Prostate gland (tissue), 2 donors: ENCODE measurements around the gene CUTA.

Experiments
- CTCF ChIP-seq, 4 experiments: fragments of 200-600 bp in 2 of 4; fragments of 450-650 bp in 2 of 4; sonication (generic) in 2 of 4; IDR thresholded peaks; 1 replicate in 3 of 4; 2 replicates in 1 of 4; pipeline ENCODE4 v1.5.1; 2016 to 2019; ENCODE audit warnings: antibody characterized with exemption in 4 of 4, mild to moderate bottlenecking in 2 of 4, moderate library complexity in 2 of 4
- POLR2A ChIP-seq: fragments of 450-650 bp; IDR thresholded peaks from one replicate; pipeline ENCODE4 v1.6.1; 2016; ENCODE audit warnings: antibody characterized with exemption, mild to moderate bottlenecking
- POLR2AphosphoS5 ChIP-seq: sonication (generic); formaldehyde crosslinking; IDR thresholded peaks from one replicate; pipeline ENCODE4 v1.6.1; 2017; ENCODE audit warnings: antibody characterized with exemption

DNA sequence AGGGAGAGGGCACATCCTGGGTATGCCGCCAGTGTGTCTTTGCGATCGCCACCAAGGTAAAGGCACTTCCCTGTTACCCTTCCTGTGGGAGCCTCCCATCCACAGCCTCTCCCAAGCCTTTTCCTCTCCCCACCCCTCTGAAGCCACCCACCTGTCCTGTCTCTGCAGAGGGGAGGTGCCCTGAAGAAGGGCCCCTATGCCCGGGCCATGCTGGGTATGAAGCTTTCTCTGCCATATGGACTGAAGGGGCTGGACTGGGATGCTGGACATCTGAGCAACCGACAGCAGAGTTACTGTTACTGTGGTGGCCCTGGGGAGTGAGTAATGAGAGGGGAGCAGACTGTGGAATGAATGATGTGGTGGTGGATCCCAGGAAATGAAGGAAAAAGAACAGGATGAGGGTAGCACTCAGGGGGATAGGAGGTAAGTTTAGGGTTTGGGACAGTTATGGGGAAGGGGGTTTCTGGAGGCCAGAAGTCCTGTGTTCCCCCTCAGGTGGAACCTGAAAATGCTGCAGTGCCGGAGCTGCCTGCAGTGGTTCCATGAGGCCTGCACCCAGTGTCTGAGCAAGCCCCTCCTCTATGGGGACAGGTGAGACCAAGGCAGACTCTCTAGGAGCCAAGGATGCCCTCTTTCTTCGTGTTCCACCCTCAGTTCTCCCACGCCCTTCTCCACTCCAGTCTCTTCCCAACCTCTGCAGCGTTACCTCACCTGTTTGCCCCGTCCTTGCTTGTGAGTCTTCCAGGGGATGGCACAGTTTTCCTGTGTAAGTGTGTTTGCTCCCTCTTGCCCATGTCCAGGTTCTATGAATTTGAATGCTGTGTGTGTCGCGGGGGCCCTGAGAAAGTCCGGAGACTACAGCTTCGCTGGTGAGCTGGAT is 4.4 kb downstream of the CUTA start:
- no peak for TF ChIP-seq CTCF (IDR thresholded peaks at IDR 0.05)
- no peak for TF ChIP-seq POLR2AphosphoS5
- TF ChIP-seq POLR2A, result no peak
